GM23338 (cell line): ENCODE measurements around the gene CIC. TPM values are rescaled to one million over a fixed set of nuclear protein-coding genes. Genes with fewer than 3 reads are reported as not detected.

Experiments
- ATAC-seq: fragments of 200-7000 bp; cut with Tn5 transposase; 3 replicates; pipeline ENCODE4 v1.9.1; 2020
- DNase-seq: peaks from one replicate; pipeline ENCODE4 v3.0.0-alpha.2; 2015; ENCODE audit warnings: low spot score
- H2AFZ ChIP-seq: fragments of 200-600 bp; sonication (generic); 2 replicates; pipeline ENCODE4 v1.8.0; 2016; ENCODE audit warnings: antibody characterized with exemption, mild to moderate bottlenecking, moderate library complexity
- H3F3A ChIP-seq: fragments of 200-600 bp; sonication (generic); replicated peaks from 2 replicates; pipeline ENCODE4 v1.8.0; 2017; ENCODE audit warnings: antibody characterized with exemption, mixed run types, low read depth
- H3K27ac ChIP-seq: fragments of 200-600 bp; sonication (generic); 2 replicates; pipeline ENCODE4 v1.6.1; 2016; ENCODE audit warnings: low read depth
- H3K27me3 ChIP-seq: fragments of 200-600 bp; sonication (generic); 2 replicates; pipeline ENCODE4 v1.8.0; 2016; ENCODE audit warnings: mild to moderate bottlenecking, mixed run types, moderate library complexity; ENCODE audit not compliant: insufficient read depth
- H3K36me3 ChIP-seq: fragments of 200-600 bp; sonication (generic); 2 replicates; pipeline ENCODE4 v1.8.0; 2016; ENCODE audit warnings: mild to moderate bottlenecking; ENCODE audit not compliant: insufficient read depth
- H3K4me1 ChIP-seq: fragments of 200-600 bp; sonication (generic); 2 replicates; pipeline ENCODE4 v1.8.0; 2016; ENCODE audit warnings: mild to moderate bottlenecking, moderate library complexity; ENCODE audit not compliant: insufficient read depth
- H3K4me2 ChIP-seq: fragments of 200-600 bp; sonication (generic); 2 replicates; pipeline ENCODE4 v1.7.1; 2017; ENCODE audit warnings: mixed run types
- H3K4me3 ChIP-seq: fragments of 200-600 bp; sonication (generic); 2 replicates; pipeline ENCODE4 v1.6.1; 2016; ENCODE audit warnings: mixed run types
- H3K79me2 ChIP-seq: fragments of 200-600 bp; sonication (generic); replicated peaks from 2 replicates; pipeline ENCODE4 v1.8.0; 2017; ENCODE audit warnings: mild to moderate bottlenecking; ENCODE audit not compliant: insufficient read depth
- H3K9me2 ChIP-seq: fragments of 200-600 bp; sonication (generic); 2 replicates; pipeline ENCODE4 v1.8.0; 2017; ENCODE audit not compliant: insufficient read depth
- H4K20me1 ChIP-seq: fragments of 200-600 bp; sonication (generic); replicated peaks from 2 replicates; pipeline ENCODE4 v1.8.0; 2017; ENCODE audit warnings: mild to moderate bottlenecking; ENCODE audit not compliant: insufficient read depth
- H3K27ac Mint-ChIP-seq: 2 replicates; pipeline ENCODE4 v1.8.0; 2020; ENCODE audit warnings: inconsistent platforms, mild to moderate bottlenecking, moderate library complexity, mixed read lengths
- H3K27me3 Mint-ChIP-seq: 3 replicates; pipeline ENCODE4 v1.8.0; 2022; ENCODE audit warnings: low read depth, mild to moderate bottlenecking, moderate library complexity, mixed read lengths, inconsistent platforms; ENCODE audit not compliant: insufficient read depth, poor library complexity
- H3K36me3 Mint-ChIP-seq: 3 replicates; pipeline ENCODE4 v1.8.0; 2021; ENCODE audit warnings: low read depth, mild to moderate bottlenecking, inconsistent platforms, moderate library complexity, mixed read lengths
- H3K4me1 Mint-ChIP-seq: 3 replicates; pipeline ENCODE4 v1.8.0; 2020; ENCODE audit warnings: mild to moderate bottlenecking, inconsistent platforms, mixed read lengths
- H3K4me3 Mint-ChIP-seq: 3 replicates; pipeline ENCODE4 v1.8.0; 2021; ENCODE audit warnings: moderate library complexity, mild to moderate bottlenecking, inconsistent platforms, mixed read lengths
- H3K9me3 Mint-ChIP-seq: 3 replicates; pipeline ENCODE4 v1.8.0; 2020; ENCODE audit warnings: moderate library complexity, mild to moderate bottlenecking, inconsistent platforms, mixed read lengths
- CTCF ChIP-seq, 2 experiments: fragments of 200-600 bp in 1 of 2; sonication (generic) in 1 of 2; conservative IDR thresholded peaks; 2 replicates each; pipeline versions ENCODE4 v1.5.1 to v1.6.1; 2016 to 2017; ENCODE audit warnings: antibody characterized with exemption in 2 of 2, low read depth in 2 of 2, mild to moderate bottlenecking in 2 of 2, moderate library complexity in 1 of 2
- ETS1 ChIP-seq: IDR thresholded peaks from 2 replicates; pipeline ENCODE4 v1.6.1; 2016; ENCODE audit warnings: antibody characterized with exemption
- NANOG ChIP-seq: IDR thresholded peaks from 2 replicates; pipeline ENCODE4 v1.6.1; 2016; ENCODE audit warnings: antibody characterized with exemption, borderline replicate concordance
- REST ChIP-seq: IDR thresholded peaks from one replicate; pipeline ENCODE4 v1.6.1; 2018; ENCODE audit warnings: antibody characterized with exemption; ENCODE audit not compliant: unreplicated experiment
- STAT1 ChIP-seq: IDR thresholded peaks from one replicate; pipeline ENCODE4 v1.6.1; 2016; ENCODE audit warnings: antibody characterized with exemption; ENCODE audit not compliant: unreplicated experiment
- ZNF114 ChIP-seq: fragments of 250-450 bp; sonication (Bioruptor Pico); IDR thresholded peaks from 2 replicates; pipeline ENCODE4 v1.5.0; 2020; ENCODE audit warnings: mild to moderate bottlenecking, moderate library complexity
- ZNF462 ChIP-seq: fragments of 250-450 bp; sonication (Bioruptor Pico); IDR thresholded peaks from 2 replicates; pipeline ENCODE4 v1.5.0; 2020; ENCODE audit warnings: mild to moderate bottlenecking, moderate library complexity
- polyA plus RNA-seq: library from polyadenylated mRNA; unstranded; fragments of >200 nt; fragmentation: Nextera tagmentation; extraction: Ambion mirVana; gene quantifications from 2 replicates; pipeline ENCODE4 v1.2.1, GENCODE V29; 2016
- total RNA-seq: library from RNA; depleted of rRNA; stranded (reverse); fragments of >200 nt; shearing (Covaris generic); gene quantifications from 2 replicates; pipeline ENCODE4 v1.2.3, GENCODE V29; 2014

The CIC gene
- total and polyA plus RNA-seq, 2 experiments from 2014 or later: 13.2 to 42.0 TPM

GRCh38 chr19:42292963-42293362 is 23.9 kb downstream of the CIC start (continued):
- TF ChIP-seq ETS1: no peak
- no peak for TF ChIP-seq ZNF114 (CRISPR knock-in tag)
- TF ChIP-seq STAT1: no peak
- no peak for TF ChIP-seq REST
- TF ChIP-seq NANOG: no peak

- Histone ChIP-seq H3K36me3 (no peaks in the 10 kb centered on the region; the same call in 1 of the 2 replicates), H3K4me3 (no peak overlapping the region), H3K27me3 (no peaks in the 10 kb centered on the region), H3F3A (peaks cover 20% of the 10 kb centered on the region), H3K4me2 (no peak overlapping the region), H4K20me1 (peaks cover 17% of the 10 kb centered on the region), H3K79me2 (no peaks in the 10 kb centered on the region), H3K4me1 (peaks cover 6% of the 10 kb centered on the region; the same call in 1 of the 2 replicates), H3K27ac (no peak overlapping the region), H3K9me2 (no peaks in the 10 kb centered on the region), H2AFZ (no peak overlapping the region)
- 0 out of 2 replicates have a peak overlapping the region, but pooled peaks have one; percentile 67 for H3K27ac Mint-ChIP-seq
- no peak overlapping the region for H3K4me3 Mint-ChIP-seq
- peaks cover 12% of the 10 kb centered on the region for H3K27me3 Mint-ChIP-seq
- H3K9me3 Mint-ChIP-seq: no peaks in the 10 kb centered on the region
- DNase-seq (peak; percentile 65), ATAC-seq (peak; percentile 54)
- TF ChIP-seq ZNF462 (CRISPR knock-in tag) (no peak), ZNF114 (CRISPR knock-in tag) (no peak), CTCF (conservative IDR thresholded peaks at IDR 0.05; ENCODE audit: low read depth in 2 of 2) (peak; percentile 42 to 43)
- H3K36me3 Mint-ChIP-seq: peaks cover 38% of the 10 kb centered on the region
- H3K4me1 Mint-ChIP-seq: peaks cover 23% of the 10 kb centered on the region
These were observed 24.5 kb downstream of the CIC start for GRCh38 chr19:42293540-42293939.
